Measurements from ENCODE around the gene MCC.
"Not testable (repeated sequence)": the region's sequence is repeated elsewhere in the genome, so short reads cannot be mapped to it uniquely, and the experiment has no call there.

MCC gene

DNA sequence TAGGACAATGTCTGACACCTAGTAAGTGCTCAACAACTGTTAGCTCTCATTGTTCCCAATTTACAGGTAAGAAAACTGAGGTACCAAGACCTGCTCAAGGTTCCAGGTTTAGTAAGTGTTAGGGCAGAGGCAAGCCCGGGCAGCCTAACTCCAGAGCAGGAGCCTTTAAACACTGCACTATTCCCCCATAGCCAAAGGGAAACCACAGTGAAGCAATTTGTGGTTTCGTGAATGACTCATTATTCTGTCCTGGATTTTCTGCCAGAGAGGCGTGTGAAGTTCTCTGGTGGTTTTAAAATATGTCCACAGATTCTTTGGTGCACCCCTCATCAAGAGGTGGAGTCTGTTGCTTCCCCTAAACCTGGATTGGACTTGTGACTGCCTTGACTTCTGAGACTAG, 1.0 kb upstream of the MCC start:
- peak; percentile 53 for DNase-seq

DNA sequence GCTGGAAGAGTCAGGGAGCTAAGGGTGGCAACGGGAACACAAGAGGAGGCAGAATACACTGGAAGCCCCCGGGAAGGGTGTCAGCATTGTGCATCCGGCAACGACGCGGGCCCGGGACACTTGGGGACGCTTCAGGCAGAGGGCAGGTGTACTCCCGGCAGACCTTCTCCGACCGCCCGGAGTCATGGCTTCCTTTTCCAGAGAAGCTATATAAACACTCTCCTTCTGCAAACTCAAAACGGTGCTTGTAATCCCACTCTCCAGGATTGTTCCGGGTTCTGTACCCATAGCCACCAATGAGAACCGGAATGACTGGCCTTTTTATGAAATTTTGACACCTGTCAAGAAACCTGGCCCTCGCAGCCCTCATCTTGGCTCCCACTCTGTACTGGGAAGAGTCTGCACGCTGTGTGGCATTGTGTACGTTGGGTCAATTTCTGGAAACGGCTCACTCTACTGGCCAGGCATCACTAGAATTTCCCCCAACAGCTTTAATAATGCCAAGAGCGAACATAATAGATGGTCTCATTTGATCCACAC, 462 bp upstream of the MCC start:
- DNase-seq: no peak

GRCh38 chr5:113487416-113487780, 855 bp downstream of the MCC start:
- no peak for DNase-seq

GRCh38 chr5:113480243-113480642, 8.0 kb downstream of the MCC start:
- no peak for DNase-seq

- no peak for DNase-seq
These were observed 9.6 kb downstream of the MCC start for GRCh38 chr5:113478691-113479090.

DNA sequence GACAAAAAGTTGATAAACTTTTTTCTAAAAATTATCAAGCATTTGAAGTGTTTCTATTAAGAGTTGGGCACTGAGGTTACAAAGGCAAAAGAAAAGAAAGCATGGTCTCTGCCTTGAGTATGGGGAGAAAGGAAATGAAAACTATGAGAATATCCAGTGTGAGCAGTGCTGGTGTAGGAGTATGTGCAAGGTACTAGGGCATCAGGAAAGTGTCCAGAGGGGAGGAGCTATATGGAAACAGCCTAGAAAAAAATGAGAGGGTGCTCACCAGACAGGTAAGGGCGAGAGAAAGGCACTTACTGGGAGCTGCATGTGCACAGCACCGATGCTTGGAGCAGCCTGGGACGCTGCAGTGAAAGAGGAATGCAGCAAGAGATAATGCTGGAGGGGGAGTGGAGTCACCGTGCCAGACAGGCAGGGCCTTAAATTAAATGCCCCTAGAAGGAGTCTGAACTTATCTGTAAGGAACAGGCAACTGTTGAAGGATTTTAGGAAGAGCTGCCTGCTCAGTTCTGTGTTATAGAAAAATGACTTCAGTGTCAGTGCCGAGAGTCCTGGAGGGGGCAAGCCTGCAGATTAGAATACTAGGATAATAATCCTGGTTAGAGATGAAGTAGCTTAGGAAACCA, 14.0 kb downstream of the MCC start:
- DNase-seq: no peak

GRCh38 chr5:113463032-113463431, 25.2 kb downstream of the MCC start:
- no peak for DNase-seq

DNA sequence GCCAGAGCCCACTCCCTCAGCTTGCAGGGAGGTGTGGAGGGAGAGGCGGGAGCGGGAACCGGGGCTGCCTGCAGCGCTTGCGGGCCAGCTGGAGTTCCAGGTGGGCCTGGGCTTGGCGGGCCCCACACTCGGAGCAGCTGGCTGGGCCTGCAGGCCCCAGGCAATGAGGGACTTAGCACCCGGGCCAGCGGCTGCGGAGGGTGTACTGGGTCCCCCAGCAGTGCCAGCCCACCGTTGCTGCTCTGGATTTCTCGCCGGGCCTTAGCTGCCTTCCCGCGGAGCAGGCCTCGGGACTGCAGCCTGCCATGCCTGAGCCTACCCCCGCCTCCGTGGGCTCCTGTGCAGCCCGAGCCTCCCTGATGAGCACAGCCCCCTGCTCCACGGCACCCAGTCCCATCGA, 31.1 kb downstream of the MCC start:
- DNase-seq: not testable (repeated sequence)

DNA sequence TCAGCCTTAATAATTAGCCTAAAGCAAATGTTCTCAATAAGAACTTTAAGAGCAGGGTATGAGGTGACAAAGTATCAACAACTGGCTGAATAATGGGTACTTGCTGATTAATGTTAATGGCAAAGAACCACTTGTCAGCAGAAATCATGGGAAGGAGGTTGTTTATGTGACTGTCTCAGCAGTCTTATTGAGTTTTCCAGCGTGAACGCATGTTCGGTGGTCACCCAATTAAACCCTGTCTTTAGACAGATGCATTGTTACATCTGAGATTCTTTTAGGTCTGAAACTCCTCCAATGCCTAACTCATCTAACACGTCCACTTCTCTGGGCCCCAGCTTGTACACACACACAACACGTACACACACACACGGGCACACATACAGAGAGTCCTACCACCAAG, 35.3 kb downstream of the MCC start:
- DNase-seq: no peak

- no peak for DNase-seq
These were observed 36.5 kb downstream of the MCC start for GRCh38 chr5:113451797-113452196.

DNA sequence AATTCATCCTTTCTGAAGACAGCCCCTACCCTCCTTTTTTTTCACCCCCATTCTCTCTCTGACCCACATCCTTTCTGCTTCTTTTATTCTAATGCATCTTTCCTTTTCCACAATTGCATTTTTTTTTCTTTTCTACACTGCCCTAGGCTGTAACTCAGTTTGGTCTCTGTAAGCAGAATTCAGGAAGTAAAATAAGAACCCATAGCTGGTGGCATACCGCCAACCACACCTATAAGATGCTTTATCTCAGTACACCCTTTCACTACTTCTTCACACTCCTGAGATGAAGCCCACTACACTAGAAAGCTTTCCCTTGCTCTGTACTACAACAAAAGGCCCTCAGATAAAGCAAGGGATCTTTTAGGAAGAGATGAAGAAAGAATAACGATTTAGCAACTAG, 37.3 kb downstream of the MCC start:
- DNase-seq: no peak

DNA sequence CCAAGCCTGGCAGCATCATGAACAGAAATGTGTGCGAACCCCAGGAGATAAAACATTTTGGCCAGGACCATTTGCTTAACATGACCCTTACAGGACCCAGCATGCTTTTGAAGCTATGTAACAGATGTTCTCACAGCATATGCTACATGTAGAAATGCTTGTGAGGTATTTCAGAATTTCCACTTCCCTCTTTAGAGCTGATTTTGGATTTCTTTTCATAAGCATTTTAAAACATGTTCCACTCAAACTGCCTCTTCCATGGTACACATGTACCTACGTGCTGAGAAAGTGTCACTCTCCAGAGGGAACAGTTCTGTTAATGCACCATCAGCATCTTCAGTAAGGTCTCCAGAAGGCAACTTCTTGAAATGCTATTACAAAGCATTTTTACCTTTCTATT, 37.8 kb downstream of the MCC start:
- no peak for DNase-seq

- no peak for DNase-seq
These were observed 40.0 kb downstream of the MCC start for GRCh38 chr5:113448252-113448651.

GRCh38 chr5:113447498-113448050, 40.7 kb downstream of the MCC start:
- no peak for DNase-seq

- no peak for DNase-seq
These were observed 41.8 kb downstream of the MCC start for GRCh38 chr5:113446358-113446927.

DNA sequence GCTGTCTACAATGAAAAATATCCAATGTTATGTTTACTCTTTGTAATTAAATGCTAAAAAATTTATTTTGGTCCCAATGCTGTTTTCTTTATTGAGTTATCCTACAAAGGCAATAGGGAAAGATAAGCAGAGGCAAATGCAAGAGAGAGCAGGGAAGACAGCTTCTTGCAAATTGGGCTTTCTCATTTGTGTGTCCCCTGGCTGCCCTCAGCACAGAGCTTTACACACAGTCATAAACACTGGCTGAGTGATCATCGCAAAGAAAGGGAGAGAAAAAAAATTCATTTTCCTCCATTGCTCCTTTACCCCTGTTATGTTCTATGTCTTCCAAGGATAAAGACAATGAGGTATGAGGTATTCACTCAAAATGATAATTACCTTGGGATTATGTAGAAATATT, 51.1 kb downstream of the MCC start:
- no peak for DNase-seq

DNA sequence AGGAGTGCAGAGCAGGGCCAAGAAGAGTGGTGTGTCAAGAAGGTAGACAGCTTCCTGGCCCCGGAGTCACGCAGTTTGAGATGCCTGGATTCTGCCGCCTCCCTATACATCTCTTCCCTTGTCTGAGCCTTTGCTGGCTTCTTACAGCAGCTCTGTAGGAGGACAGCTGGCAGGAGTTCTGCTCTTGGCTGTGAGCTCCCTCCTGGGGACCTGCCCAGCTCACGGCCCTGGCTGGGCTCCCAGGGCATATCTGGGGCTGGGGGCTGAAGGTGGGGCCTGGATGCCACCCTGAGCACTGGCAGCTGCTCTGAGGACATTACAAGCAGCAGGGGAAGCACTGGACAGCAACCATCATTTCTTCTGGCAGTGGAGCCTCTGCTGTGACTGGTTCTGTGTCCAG, 52.7 kb downstream of the MCC start:
- no peak for DNase-seq

- DNase-seq: no peak
These were observed 53.4 kb downstream of the MCC start, which contains the start of gene TSSK1B for GRCh38 chr5:113434889-113435288. Gene TSSK1B (minus strand): TSS chr5:113434989. CDS start chr5:113434839, 150 bp downstream.

GRCh38 chr5:113433862-113434612, 54.2 kb downstream of the MCC start:
- no peak for DNase-seq

DNA sequence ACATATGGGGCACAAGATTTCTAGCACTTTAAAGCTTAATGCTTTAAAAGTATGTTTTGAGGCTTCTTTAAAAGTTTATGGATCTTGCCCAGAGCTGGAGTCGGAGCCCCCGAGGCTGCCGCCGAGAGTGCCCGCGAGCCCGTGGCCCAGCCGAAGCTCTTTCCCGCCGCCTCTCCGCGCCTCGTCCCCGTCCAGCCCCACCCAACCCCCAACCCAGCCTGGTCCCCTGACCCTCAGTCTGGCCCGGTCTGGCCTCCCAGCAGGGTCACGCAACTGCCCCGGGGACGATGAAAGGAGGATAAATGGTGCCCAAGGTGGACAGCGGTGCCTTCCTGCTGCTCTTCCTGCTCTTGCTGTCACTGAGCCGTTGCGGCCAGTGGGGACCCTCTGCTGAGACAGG, 55.2 kb downstream of the MCC start:
- no peak for DNase-seq

- no peak for DNase-seq
These were observed 60.2 kb downstream of the MCC start for GRCh38 chr5:113427871-113428574.

GRCh38 chr5:113425909-113426308, 62.3 kb downstream of the MCC start:
- no peak for DNase-seq

GRCh38 chr5:113421693-113422092, 66.6 kb downstream of the MCC start:
- no peak for DNase-seq

Measured in activated CD4-positive, alpha-beta T cell treated with anti-CD3 and anti-CD28 coated beads, Interleukin-2, Interleukin-6, amounts not matched to agents 100 ng/mL and 50 ng/mL, durations not matched to agents 16 hours and 8 hours (primary cell).